Stomach (tissue), 4 donors: Measurements from ENCODE around the gene ASTN1.

ENCODE experiments used
- EP300 ChIP-seq: sonication (generic); formaldehyde crosslinking; IDR thresholded peaks from one replicate; pipeline ENCODE4 v1.6.1; 2017; ENCODE audit warnings: antibody characterized with exemption
- POLR2A ChIP-seq, 4 donors: fragments of 450-650 bp; IDR thresholded peaks; one replicate each; pipeline ENCODE4 v1.6.1; 2016; ENCODE audit warnings: antibody characterized with exemption in 4 of 4, control low read depth in 2 of 4, mild to moderate bottlenecking in 1 of 4, moderate library complexity in 1 of 4
- TF ChIP-seq, protein P1 (sequence below), 7 experiments: fragments of 450-650 bp in 4 of 7; fragments of 200-600 bp in 3 of 7; sonication (generic) in 3 of 7; IDR thresholded peaks; one replicate each; pipeline ENCODE4 v1.5.1; 2016 to 2019; ENCODE audit warnings: antibody characterized with exemption in 7 of 7, control low read depth in 2 of 7, mild to moderate bottlenecking in 1 of 7

- TF ChIP-seq, protein P1, sequence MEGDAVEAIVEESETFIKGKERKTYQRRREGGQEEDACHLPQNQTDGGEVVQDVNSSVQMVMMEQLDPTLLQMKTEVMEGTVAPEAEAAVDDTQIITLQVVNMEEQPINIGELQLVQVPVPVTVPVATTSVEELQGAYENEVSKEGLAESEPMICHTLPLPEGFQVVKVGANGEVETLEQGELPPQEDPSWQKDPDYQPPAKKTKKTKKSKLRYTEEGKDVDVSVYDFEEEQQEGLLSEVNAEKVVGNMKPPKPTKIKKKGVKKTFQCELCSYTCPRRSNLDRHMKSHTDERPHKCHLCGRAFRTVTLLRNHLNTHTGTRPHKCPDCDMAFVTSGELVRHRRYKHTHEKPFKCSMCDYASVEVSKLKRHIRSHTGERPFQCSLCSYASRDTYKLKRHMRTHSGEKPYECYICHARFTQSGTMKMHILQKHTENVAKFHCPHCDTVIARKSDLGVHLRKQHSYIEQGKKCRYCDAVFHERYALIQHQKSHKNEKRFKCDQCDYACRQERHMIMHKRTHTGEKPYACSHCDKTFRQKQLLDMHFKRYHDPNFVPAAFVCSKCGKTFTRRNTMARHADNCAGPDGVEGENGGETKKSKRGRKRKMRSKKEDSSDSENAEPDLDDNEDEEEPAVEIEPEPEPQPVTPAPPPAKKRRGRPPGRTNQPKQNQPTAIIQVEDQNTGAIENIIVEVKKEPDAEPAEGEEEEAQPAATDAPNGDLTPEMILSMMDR (IDR thresholded peaks at IDR 0.05) = no peak
- TF ChIP-seq EP300 (no peak), POLR2A (IDR thresholded peaks at IDR 0.05) (no peak)
Observed at GRCh38 chr1:176838276-176838995, 326.1 kb downstream of the ASTN1 start.
